ENCODE data around the gene BAMBI. TPM values are rescaled to one million over a fixed set of nuclear protein-coding genes. Genes with fewer than 3 reads are reported as not detected.
A peak's percentile ranks its signal among the peaks of the same experiment; 100 is the strongest.

The BAMBI gene
- total and polyA plus RNA-seq, 10 of the 15 experiments (the other 5 are each of a cell fraction or from before 2014, with no cell fraction given), result 0.03 to 0.18 (median 0.09) TPM; not detected in 6

GRCh38 chr10:28676968-28677887 is at the start of gene BAMBI (continued):
- TF ChIP-seq ESRRA (IDR thresholded peaks at IDR 0.05; ENCODE audit: low read length) (no peak), PKNOX1 (IDR thresholded peaks at IDR 0.05) (peak; percentile 61), TCF3 (IDR thresholded peaks at IDR 0.05; ENCODE audit: borderline replicate concordance, insufficient read depth, low read depth, low read length) (no peak), NKRF (conservative IDR thresholded peaks at IDR 0.05) (0 out of 2 replicates have a peak, but pooled peaks have one; percentile 25), SP1 (IDR thresholded peaks at IDR 0.05; ENCODE audit: low read depth, low read length) (peak; percentile 44), HSF1 (IDR thresholded peaks at IDR 0.05; ENCODE audit: low read depth, low read length) (no peak), SRF (IDR thresholded peaks at IDR 0.05; ENCODE audit: low read depth in 2 of 2, low read length in 2 of 2) (0 out of 4 replicates have a peak, but pooled peaks of 1 of the 2 experiments have one; percentile 7), FOXM1 (IDR thresholded peaks at IDR 0.05; ENCODE audit: low read depth, low read length) (no peak), TAF1 (IDR thresholded peaks at IDR 0.05; ENCODE audit: borderline replicate concordance, low read depth, low read length) (0 out of 2 replicates have a peak, but pooled peaks have one; percentile 17), NR2C2 (IDR thresholded peaks at IDR 0.05; ENCODE audit: borderline replicate concordance, control insufficient read depth, insufficient read length, low read depth) (no peak), SMC3 (IDR thresholded peaks at IDR 0.05; ENCODE audit: borderline replicate concordance, low read length) (peak; percentile 49), IKZF1 (conservative IDR thresholded peaks at IDR 0.05) (peak; percentile 37), NR2C1 (IDR thresholded peaks at IDR 0.05) (no peak)

Data from GM12878 (cell line).